Activated gamma-delta T cell treated with anti-CD3 and anti-CD28 coated beads, Interleukin-2, amount 50 U/mL, for 16 hours (primary cell): ENCODE measurements around the gene DLG5.

ENCODE experiments used
- DNase-seq: peaks from one replicate; pipeline ENCODE4 v3.0.0-alpha.2; 2020; ENCODE audit warnings: low read depth

DLG5 gene

GRCh38 chr10:77867124-77867719, 59.3 kb downstream of the DLG5 start:
- DNase-seq: no peak

GRCh38 chr10:77866598-77866997, 60.0 kb downstream of the DLG5 start:
- DNase-seq: no peak

GRCh38 chr10:77865580-77866324, 60.8 kb downstream of the DLG5 start:
- no peak for DNase-seq

- no peak for DNase-seq
Observed at GRCh38 chr10:77864151-77864851, 62.3 kb downstream of the DLG5 start.

GRCh38 chr10:77863446-77863845, 63.1 kb downstream of the DLG5 start:
- DNase-seq: no peak

- DNase-seq: no peak
Observed at GRCh38 chr10:77862595-77862994, 64.0 kb downstream of the DLG5 start.

- DNase-seq: no peak
Observed at GRCh38 chr10:77861366-77861765, 65.2 kb downstream of the DLG5 start.

- no peak for DNase-seq
Observed at GRCh38 chr10:77859865-77860282, 66.7 kb downstream of the DLG5 start.

GRCh38 chr10:77859200-77859864, 67.2 kb downstream of the DLG5 start:
- DNase-seq: no peak

GRCh38 chr10:77857272-77857671, 69.3 kb downstream of the DLG5 start:
- no peak for DNase-seq

GRCh38 chr10:77856566-77856965, 70.0 kb downstream of the DLG5 start:
- no peak for DNase-seq

GRCh38 chr10:77855404-77856155, 71.0 kb downstream of the DLG5 start:
- DNase-seq: no peak

GRCh38 chr10:77854115-77854514, 72.4 kb downstream of the DLG5 start:
- DNase-seq: no peak

GRCh38 chr10:77853256-77853655, 73.3 kb downstream of the DLG5 start:
- DNase-seq: no peak

GRCh38 chr10:77850620-77851231, 75.8 kb downstream of the DLG5 start:
- DNase-seq: no peak

GRCh38 chr10:77849039-77849664, 77.4 kb downstream of the DLG5 start:
- DNase-seq: no peak

GRCh38 chr10:77846718-77847311, 79.7 kb downstream of the DLG5 start:
- peak; percentile 41 for DNase-seq

- no peak for DNase-seq
Observed at GRCh38 chr10:77845451-77845850, 81.1 kb downstream of the DLG5 start.

- no peak for DNase-seq
Observed at GRCh38 chr10:77844713-77845445, 81.7 kb downstream of the DLG5 start.

- no peak for DNase-seq
Observed at GRCh38 chr10:77844177-77844576, 82.4 kb downstream of the DLG5 start.
